GM19438 (cell line): ENCODE results near the gene ATP10D.
"Not testable (repeated sequence)": the region's sequence is repeated elsewhere in the genome, so short reads cannot be mapped to it uniquely, and the experiment has no call there.

ENCODE experiments used
- ATAC-seq: cut with Tn5 transposase; IDR thresholded peaks from one replicate; pipeline ENCODE4 v1.9.1; 2021; ENCODE audit warnings: low read depth; ENCODE audit not compliant: unreplicated experiment

ATP10D gene

DNA sequence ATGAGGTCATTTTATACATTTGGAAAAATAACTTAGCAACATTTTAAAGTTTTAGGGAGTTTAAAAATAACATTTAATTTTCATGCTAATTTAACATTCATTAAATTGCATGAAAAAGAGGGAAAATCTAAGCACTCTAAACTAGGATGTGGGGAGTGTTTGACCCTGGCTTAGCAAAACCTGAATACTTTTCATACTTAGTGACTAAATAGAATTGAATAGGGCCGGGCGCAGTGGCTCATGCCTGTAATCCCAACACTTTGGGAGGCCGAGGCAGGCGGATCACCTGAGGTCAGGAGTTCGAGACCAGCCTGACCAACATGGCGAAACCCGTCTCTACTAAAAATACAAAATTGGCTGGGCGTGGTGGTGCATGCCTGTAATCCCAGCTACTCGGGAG is 1.7 kb downstream of the ATP10D start:
- ATAC-seq, result not testable (repeated sequence)

DNA sequence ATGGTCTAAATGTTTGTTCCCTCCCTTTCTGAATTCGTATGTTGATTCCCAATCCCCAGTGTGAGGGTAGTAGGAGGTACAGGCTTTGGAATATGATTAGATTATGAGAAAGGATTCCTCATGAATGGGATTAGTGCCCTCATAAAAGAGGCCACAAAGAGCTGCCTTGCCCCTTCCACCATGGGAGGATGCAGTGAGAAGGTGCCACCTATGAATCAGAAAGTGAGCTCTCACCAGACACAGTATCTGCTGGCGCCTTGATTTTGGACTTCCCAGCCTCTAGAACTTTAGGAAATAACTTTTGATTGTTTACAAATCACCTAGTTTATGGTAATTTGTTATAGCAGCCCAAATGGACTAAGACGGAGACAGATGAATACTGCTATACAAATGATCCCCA is 3.6 kb downstream of the ATP10D start:
- ATAC-seq, result no peak

- ATAC-seq, result peak; percentile 81
These were observed 5.5 kb downstream of the ATP10D start for GRCh38 chr4:47490550-47490949.

- no peak for ATAC-seq
These were observed 8.4 kb downstream of the ATP10D start for GRCh38 chr4:47493238-47494123.

DNA sequence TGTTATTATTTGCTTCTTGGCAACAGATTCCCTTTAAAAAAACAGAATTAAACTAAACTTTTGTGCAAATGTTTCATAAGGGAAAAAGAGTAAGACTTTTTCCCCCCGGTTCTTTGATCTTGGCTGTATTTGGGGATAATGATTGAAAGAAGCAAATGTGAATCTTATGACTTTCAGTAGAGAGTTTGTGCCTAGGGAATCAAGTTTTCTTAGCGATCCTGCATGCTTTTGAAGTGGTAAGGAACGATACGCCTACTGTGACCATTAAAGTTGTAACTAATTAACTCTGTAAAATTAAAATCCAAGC is 9.0 kb downstream of the ATP10D start:
- ATAC-seq, result no peak

- ATAC-seq, result no peak
These were observed 13.8 kb downstream of the ATP10D start for GRCh38 chr4:47498899-47499298.

GRCh38 chr4:47499700-47500099 is 14.6 kb downstream of the ATP10D start:
- no peak for ATAC-seq

GRCh38 chr4:47500776-47501175 is 15.7 kb downstream of the ATP10D start:
- ATAC-seq, result no peak

GRCh38 chr4:47505147-47505546 is 20.1 kb downstream of the ATP10D start:
- no peak for ATAC-seq

GRCh38 chr4:47505666-47506065 is 20.6 kb downstream of the ATP10D start:
- ATAC-seq, result no peak

DNA sequence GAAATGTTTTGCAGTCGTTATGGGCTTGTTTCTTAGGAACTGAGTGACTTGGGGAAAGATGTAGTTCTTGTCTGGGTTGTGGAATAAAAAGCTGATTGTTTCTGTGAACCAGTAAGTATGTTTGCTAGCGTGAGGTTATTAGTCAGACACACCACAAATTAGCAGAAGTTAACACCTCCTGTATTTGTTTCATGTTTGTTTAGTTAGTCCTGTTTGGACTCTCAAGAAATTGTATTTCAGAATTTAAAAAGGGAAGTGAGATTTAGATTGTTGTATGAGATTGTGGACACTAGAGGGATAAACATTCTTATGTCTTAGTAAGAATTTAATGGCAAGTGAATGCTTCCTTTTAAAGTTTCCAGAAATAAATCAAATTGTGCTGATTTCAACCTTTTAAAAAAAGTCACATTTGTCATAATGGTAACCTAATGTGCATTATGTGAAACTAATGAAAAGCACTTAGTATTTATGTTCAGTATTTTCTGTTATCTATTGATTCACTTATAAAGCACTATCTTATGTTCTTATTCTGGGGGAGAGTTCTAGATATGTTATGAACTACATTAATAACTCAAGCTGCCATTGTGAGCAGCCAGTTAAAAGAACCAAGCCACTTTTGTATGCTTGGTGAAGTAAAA is 25.6 kb downstream of the ATP10D start:
- ATAC-seq, result peak; percentile 98

- ATAC-seq, result no peak
These were observed 28.4 kb downstream of the ATP10D start for GRCh38 chr4:47513461-47513860.

DNA sequence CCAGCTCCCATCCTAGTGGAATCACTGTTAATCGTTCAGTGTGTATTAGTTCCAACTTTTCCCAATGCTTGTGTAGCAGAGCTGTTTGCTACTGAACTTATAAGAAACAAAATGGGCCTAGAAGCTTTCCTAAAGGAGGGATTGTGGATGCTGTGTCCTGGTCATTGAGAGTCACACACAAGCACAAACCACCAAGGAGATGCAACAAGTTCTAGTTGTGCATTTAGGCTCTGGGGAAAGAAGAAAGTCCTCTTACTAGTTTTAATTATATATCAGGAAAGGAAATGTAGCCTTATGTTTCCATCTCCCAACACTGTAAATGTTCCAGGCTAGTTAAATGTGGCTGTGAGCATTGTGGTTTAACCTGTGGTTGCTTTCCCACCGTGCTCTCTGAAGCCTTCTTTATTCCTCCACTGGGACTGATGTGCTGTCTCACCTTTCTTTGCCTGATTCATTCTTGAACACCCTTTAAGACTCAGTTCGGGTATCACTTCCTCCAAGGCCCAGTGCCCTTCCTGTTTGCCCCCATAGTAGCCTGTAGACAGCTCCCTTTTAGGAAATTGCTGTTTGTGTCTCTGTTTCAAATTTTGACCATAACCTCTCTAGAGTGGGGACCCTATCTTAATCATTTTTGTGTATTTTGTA is 34.3 kb downstream of the ATP10D start:
- ATAC-seq, result peak; percentile 99

DNA sequence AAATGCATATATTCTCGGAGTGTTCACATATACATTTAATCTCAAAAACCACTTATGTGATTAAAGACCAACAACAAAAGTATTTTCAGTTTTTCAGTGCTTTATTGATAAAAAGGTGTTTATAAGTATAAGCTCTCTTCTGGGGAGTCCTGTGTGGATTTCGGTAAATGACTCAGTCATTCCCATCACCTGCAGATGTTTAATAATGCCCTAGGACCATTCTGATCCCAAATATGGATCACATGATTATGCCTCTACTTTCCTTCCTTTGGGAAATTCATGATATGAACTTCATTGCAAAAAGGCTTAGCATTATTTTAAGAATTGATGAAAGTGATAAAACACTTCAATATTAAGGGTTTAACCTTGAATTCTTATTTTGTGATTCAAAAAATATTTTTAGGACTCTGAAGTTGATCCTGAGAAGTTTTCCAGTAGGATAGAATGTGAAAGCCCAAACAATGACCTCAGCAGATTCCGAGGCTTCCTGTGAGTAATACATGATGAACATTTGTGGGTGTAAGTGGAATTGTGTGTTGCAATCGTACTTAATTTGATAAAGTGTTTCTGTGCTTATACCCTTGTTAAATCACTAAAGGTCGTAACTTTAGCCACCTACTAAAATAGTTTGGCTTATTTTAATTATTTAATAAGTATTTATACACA is 40.2 kb downstream of the ATP10D start:
- no peak for ATAC-seq

- ATAC-seq, result no peak
These were observed 41.2 kb downstream of the ATP10D start for GRCh38 chr4:47526281-47526680.

- ATAC-seq, result not testable (repeated sequence)
These were observed 43.6 kb downstream of the ATP10D start for GRCh38 chr4:47528646-47529045.

DNA sequence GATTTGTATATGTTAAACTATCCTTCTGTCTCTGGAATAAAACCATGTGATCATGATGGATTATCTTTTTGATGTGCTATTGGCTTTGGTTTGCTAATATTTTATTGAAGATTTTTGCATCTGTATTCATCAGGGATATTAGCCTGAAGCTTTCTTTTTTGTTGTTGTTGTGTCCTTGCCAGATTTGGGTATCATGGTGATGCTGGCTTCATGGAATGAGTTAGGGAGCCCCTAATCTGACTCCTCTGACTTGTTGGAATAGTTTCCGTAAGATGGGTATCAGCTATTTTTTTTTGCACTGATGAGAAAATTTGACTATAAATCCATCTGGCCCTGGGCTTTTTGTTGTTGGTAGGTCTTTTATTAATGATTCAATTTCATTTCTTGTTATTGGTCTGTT is 45.7 kb downstream of the ATP10D start:
- no peak for ATAC-seq

DNA sequence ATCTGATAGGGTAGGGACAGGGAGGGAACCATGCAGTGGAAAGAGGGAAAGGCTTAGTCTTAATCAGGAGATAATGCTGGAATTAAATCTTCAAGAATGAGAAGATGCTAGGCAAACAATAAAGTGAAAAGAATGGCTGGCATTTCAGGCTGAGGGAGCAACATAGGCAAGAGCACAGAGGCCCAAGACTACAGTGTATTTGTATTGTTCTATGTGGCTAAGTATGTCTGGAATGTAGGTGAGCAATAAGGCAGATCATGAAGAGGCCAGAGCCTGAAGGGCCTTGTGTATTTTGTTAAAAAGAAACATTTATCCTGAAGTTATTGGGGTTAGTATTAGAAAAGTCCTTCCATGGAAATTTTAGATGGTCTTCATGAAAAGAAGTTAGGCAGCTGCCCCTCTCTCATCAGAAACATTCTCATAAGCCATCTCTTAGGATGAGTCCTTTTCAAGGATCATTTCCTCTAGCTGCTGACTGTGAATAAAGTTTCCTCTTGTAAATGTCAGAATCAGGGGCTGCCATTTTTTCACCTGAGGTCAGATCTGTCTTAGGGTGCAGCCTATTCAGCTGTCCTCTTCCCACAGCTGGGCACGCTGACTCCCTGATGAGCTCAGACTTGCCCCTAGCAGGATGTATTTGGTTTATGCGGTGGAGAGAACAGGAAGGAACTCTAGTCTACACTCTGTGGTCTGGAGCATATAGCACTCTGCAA is 46.3 kb downstream of the ATP10D start:
- ATAC-seq, result peak; percentile 100

DNA sequence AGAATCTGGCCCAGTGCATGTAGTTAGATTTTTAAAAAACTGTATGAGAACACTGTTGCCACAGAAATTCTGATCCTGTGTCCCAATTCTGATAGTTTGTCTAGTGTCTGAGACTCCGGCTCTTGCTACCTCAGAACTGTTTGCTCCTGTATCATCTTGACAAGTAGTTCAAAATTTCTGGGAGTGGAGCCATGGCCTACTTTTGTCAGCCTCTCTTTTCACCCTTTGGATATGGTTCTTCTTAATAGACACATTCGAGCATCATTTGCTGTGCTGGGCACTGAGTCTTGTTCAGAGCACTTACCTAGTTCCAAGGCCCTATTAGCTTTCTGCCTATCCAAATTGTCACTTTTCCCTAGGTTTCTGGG is 46.9 kb downstream of the ATP10D start:
- peak; percentile 4 for ATAC-seq

DNA sequence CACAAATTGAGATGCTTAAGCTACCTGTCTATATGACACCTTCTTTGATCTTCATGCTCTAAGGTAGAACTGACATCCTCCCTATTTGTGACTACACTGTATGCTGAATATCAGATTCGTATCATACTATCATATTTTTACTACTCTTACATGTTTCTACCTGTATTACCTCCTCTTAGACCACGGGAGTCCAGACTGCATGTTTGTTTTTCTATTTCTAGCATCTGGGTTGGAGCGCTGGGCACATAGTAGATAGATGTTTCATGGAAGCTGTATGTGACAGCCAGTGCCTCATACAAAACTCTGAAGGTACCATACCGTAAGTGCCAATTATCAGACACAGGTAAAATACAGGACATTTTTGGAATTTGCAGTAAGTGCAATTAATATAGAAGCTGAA is 47.6 kb downstream of the ATP10D start:
- ATAC-seq, result no peak
